ENCODE results near the gene KCNIP3. TPM values are rescaled to one million over a fixed set of nuclear protein-coding genes. Genes with fewer than 3 reads are reported as not detected.

The KCNIP3 gene
- total RNA-seq, 2 donors from 2014 or later = 12.5 to 22.1 TPM

GRCh38 chr2:95279435-95280035 is 17.6 kb upstream of the KCNIP3 start:
- DNase-seq (ENCODE audit: low spot score) (no peak), ATAC-seq (ENCODE audit: insufficient number of reproducible peaks, low FRiP score, low read depth) (no peak)
- Histone ChIP-seq H3K4me1 (ENCODE audit: control insufficient read depth in 1 of 2, low read depth in 2 of 2) (no peaks in the 10 kb centered on the region), H3K4me3 (no peak overlapping the region), H3K9me3 (no peaks in the 10 kb centered on the region), H3K27ac (no peak overlapping the region), H3K27me3 (replicated peaks; ENCODE audit: insufficient read depth) (no peaks in the 10 kb centered on the region), H3K36me3 (no peaks in the 10 kb centered on the region)
- no peak for TF ChIP-seq CTCF (IDR thresholded peaks at IDR 0.05)

- H3K36me3 ChIP-seq = no peaks in the 10 kb centered on the region
- H3K4me3 ChIP-seq = no peak overlapping the region
- no peak overlapping the region for H3K27ac ChIP-seq
- TF ChIP-seq CTCF (IDR thresholded peaks at IDR 0.05) = no peak
- ATAC-seq (ENCODE audit: insufficient number of reproducible peaks, low FRiP score, low read depth) (no peak), DNase-seq (ENCODE audit: low spot score) (no peak)
- no peaks in the 10 kb centered on the region for H3K9me3 ChIP-seq
- H3K27me3 ChIP-seq (replicated peaks; ENCODE audit: insufficient read depth) = no peaks in the 10 kb centered on the region
- H3K4me1 ChIP-seq (ENCODE audit: control insufficient read depth in 1 of 2, low read depth in 2 of 2) = no peaks in the 10 kb centered on the region
These were observed 16.1 kb upstream of the KCNIP3 start for GRCh38 chr2:95281071-95281470.

GRCh38 chr2:95281786-95282185 is 15.4 kb upstream of the KCNIP3 start:
- H3K36me3 ChIP-seq = no peaks in the 10 kb centered on the region

GRCh38 chr2:95282458-95282857 is 14.7 kb upstream of the KCNIP3 start:
- no peak for TF ChIP-seq CTCF (IDR thresholded peaks at IDR 0.05)
- Histone ChIP-seq H3K4me1 (ENCODE audit: control insufficient read depth in 1 of 2, low read depth in 2 of 2) (no peaks in the 10 kb centered on the region), H3K36me3 (no peaks in the 10 kb centered on the region), H3K27me3 (replicated peaks; ENCODE audit: insufficient read depth) (no peaks in the 10 kb centered on the region), H3K4me3 (no peak overlapping the region), H3K27ac (no peak overlapping the region), H3K9me3 (no peaks in the 10 kb centered on the region)
- DNase-seq (ENCODE audit: low spot score) (no peak), ATAC-seq (ENCODE audit: insufficient number of reproducible peaks, low FRiP score, low read depth) (no peak)

More at GRCh38 chr2:95281786-95282185, 15.4 kb upstream of the KCNIP3 start:
- no peak for TF ChIP-seq CTCF (IDR thresholded peaks at IDR 0.05)
- ATAC-seq (ENCODE audit: insufficient number of reproducible peaks, low FRiP score, low read depth) (no peak), DNase-seq (ENCODE audit: low spot score) (no peak)
- no peak overlapping the region for H3K4me3 ChIP-seq
- H3K27ac ChIP-seq = no peak overlapping the region
- H3K4me1 ChIP-seq (ENCODE audit: control insufficient read depth in 1 of 2, low read depth in 2 of 2) = no peaks in the 10 kb centered on the region
- no peaks in the 10 kb centered on the region for H3K27me3 ChIP-seq (replicated peaks; ENCODE audit: insufficient read depth)
- no peaks in the 10 kb centered on the region for H3K9me3 ChIP-seq

- DNase-seq (ENCODE audit: low spot score) (no peak), ATAC-seq (ENCODE audit: insufficient number of reproducible peaks, low FRiP score, low read depth) (no peak)
- H3K4me3 ChIP-seq = no peak overlapping the region
- no peak for TF ChIP-seq CTCF (IDR thresholded peaks at IDR 0.05)
- no peaks in the 10 kb centered on the region for H3K36me3 ChIP-seq
- no peak overlapping the region for H3K27ac ChIP-seq
- H3K9me3 ChIP-seq = no peaks in the 10 kb centered on the region
- no peaks in the 10 kb centered on the region for H3K4me1 ChIP-seq (ENCODE audit: control insufficient read depth in 1 of 2, low read depth in 2 of 2)
- H3K27me3 ChIP-seq (replicated peaks; ENCODE audit: insufficient read depth) = no peaks in the 10 kb centered on the region
These were observed 13.6 kb upstream of the KCNIP3 start for GRCh38 chr2:95283562-95283961.

All from thoracic aorta (tissue), 2 donors.